ENCODE measurements around the gene MYOZ1.
A peak's percentile ranks its signal among the peaks of the same experiment; 100 is the strongest.

Gene MYOZ1

GRCh38 chr10:73597346-73597745 is 43.9 kb downstream of the MYOZ1 start:
- DNase-seq (ENCODE audit: low spot score), result no peak

- DNase-seq (ENCODE audit: low spot score), result no peak
These were observed 47.5 kb downstream of the MYOZ1 start for GRCh38 chr10:73593812-73594211.

GRCh38 chr10:73593110-73593509 is 48.2 kb downstream of the MYOZ1 start:
- DNase-seq (ENCODE audit: low spot score), result no peak

- peak; percentile 11 for DNase-seq (ENCODE audit: low spot score)
These were observed 49.2 kb downstream of the MYOZ1 start for GRCh38 chr10:73591935-73592699.

- peak; percentile 27 for DNase-seq (ENCODE audit: low spot score)
These were observed 50.1 kb downstream of the MYOZ1 start, which contains the start of gene USP54 for GRCh38 chr10:73590881-73591799. Gene USP54, minus strand, starts transcription at chr10:73591342. Its CDS starts 15,684 bp downstream, at chr10:73575658.

GRCh38 chr10:73589563-73590126 is 51.6 kb downstream of the MYOZ1 start:
- DNase-seq (ENCODE audit: low spot score), result no peak

GRCh38 chr10:73588656-73589055 is 52.6 kb downstream of the MYOZ1 start:
- DNase-seq (ENCODE audit: low spot score), result no peak

- DNase-seq (ENCODE audit: low spot score), result no peak
These were observed 54.7 kb downstream of the MYOZ1 start for GRCh38 chr10:73586583-73586984.

GRCh38 chr10:73585327-73585726 is 55.9 kb downstream of the MYOZ1 start:
- DNase-seq (ENCODE audit: low spot score), result no peak

- DNase-seq (ENCODE audit: low spot score), result no peak
These were observed 56.5 kb downstream of the MYOZ1 start for GRCh38 chr10:73584737-73585136.

GRCh38 chr10:73581918-73582317 is 59.4 kb downstream of the MYOZ1 start:
- DNase-seq (ENCODE audit: low spot score), result no peak
